AG04449 (cell line): ENCODE data around the gene GOLGA8N.

Source experiments
- CTCF ChIA-PET: fragments of 350-600 bp; formaldehyde crosslinking; extraction: SDS; loops from one replicate; lab custom pipeline; 2021; ENCODE audit warnings: antibody characterized with exemption; lab: Yijun Ruan, JAX
- POLR2A ChIA-PET: fragments of 400-600, 350-600 bp; formaldehyde crosslinking; extraction: SDS; loops from one replicate; lab custom pipeline; 2020; ENCODE audit warnings: antibody characterized with exemption, inconsistent platforms; lab: Yijun Ruan, JAX
- DNase-seq: peaks from one replicate; pipeline ENCODE4 v3.0.0-alpha.2; 2010; ENCODE audit warnings: low read depth, low spot score
- H3K4me3 ChIP-seq: 2 replicates; pipeline ENCODE4 v1.5.1; 2011; ENCODE audit warnings: low read depth, mild to moderate bottlenecking, control low read depth, low read length
- CTCF ChIP-seq: IDR thresholded peaks from one replicate; pipeline ENCODE4 v1.5.1; 2011; ENCODE audit warnings: mild to moderate bottlenecking, moderate library complexity, low read length, control low read depth, inconsistent platforms; ENCODE audit not compliant: insufficient read depth; ENCODE audit errors: missing control alignments

The GOLGA8N gene

GRCh38 chr15:32636410-32636809 is 43.2 kb downstream of the GOLGA8N start:
- DNase-seq = no peak
- ChIA-PET CTCF (interaction anchor here (2.0 kb wide), 1 partner anchor 13 kb away, joined by 7 read pairs; no protein-coding TSS in a partner anchor), POLR2A (no interaction called here)
- no peak overlapping the region for H3K4me3 ChIP-seq
- TF ChIP-seq CTCF = no peak

DNA sequence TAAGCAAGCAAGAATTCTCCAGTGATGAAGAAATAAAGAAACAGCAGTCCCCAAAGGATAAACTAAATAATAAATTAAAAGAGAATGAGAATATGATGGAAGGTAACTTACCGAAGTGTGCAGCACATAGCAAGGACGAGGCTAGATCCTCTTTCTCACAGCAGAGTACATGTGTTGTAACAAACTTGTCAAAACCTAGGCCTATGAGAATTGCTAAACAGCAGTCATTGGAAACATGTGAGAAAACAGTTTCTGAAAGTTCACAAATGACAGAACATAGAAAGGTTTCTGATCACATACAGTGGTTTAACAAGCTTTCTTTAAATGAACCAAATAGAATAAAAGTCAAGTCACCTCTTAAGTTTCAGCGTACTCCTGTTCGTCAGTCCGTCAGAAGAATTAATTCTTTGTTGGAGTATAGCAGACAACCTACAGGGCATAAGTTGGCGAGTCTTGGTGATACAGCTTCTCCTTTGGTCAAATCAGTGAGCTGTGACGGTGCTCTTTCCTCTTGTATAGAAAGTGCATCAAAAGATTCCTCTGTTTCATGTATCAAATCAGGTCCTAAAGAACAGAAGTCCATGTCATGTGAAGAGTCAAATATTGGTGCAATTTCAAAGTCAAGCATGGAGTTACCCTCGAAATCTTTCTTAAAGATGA is 43.8 kb downstream of the GOLGA8N start:
- TF ChIP-seq CTCF = no peak
- no peak overlapping the region for H3K4me3 ChIP-seq
- no peak for DNase-seq
- POLR2A ChIA-PET = no interaction called here
- CTCF ChIA-PET = interaction anchor here (1.6 kb wide), 1 partner anchor 12 kb away, joined by 7 read pairs; no protein-coding TSS in a partner anchor

DNA sequence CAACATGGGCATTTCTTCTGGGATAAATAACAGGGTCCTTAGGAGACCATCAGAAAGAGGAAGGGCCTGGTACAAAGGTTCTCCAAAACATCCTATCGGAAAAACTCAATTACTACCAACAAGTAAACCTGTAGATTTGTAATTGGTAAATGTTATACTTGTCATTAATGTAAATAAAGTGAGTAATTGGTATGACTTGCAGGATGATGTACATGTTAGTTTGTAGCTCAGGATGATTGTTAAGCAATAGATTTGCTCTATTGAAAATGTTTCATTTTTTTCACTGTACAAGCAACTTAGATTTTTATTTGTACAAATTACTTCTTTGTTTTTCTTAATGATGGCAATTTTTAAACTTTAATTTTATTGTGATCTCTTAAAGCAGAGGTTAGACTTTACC is 44.4 kb downstream of the GOLGA8N start:
- H3K4me3 ChIP-seq = no peak overlapping the region
- TF ChIP-seq CTCF = no peak
- DNase-seq = no peak
- CTCF ChIA-PET = interaction anchor here (1.6 kb wide), 1 partner anchor 11 kb away, joined by 7 read pairs; no protein-coding TSS in a partner anchor
- POLR2A ChIA-PET = no interaction called here

- DNase-seq = no peak
- ChIA-PET POLR2A (no interaction called here), CTCF (interaction anchor here (3.4 kb wide), 1 partner anchor 8 kb away, joined by 26 read pairs; no protein-coding TSS in a partner anchor)
- no peak within 1 kb of the TSS for H3K4me3 ChIP-seq
- no peak for TF ChIP-seq CTCF
Observed at GRCh38 chr15:32641517-32642059, 48.3 kb downstream of the GOLGA8N start, which contains the start of gene SCG5. Gene SCG5, plus strand, starts transcription at chr15:32641710. Its CDS starts 1,883 bp downstream, at chr15:32643593.

DNA sequence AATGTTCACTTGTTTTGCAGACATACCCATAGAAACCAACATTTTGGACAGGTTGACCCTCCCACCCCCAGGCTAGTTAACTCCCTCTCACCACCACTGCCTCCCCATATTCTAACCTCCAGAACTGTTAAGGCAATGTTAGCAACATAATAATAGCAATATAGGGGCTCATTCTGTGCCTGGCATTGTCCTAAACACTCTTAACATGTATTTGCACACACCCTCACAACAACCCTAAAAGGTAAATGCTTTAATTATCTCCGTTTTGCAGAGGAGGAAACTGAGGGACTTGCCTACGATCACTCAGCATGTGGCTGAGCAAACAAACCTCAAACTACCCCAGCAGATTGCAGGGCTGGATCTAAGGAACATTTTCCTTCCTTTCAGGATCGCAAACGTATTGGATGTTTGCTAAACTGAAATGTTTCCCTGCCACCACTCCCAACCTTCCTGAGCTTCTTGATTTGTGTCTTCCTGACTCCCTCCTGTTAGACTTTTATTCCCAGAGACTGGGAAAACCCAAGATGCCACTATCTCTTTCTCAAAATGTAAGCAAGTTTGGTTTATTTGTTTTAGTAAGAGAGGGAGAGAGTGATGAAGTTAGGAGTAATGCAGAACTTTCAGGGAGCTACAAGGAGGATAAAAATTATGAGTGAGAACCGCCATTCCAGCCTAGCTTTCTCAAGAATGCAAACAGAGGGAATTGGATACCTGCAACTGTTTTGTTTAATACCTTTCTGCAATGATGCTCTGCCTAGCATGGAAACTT is 49.6 kb downstream of the GOLGA8N start:
- H3K4me3 ChIP-seq = no peak overlapping the region
- no peak for TF ChIP-seq CTCF
- ChIA-PET POLR2A (no interaction called here), CTCF (interaction anchor here (1.0 to 10.0 kb wide), 4 partner anchors 11 to 354 kb away, joined by 3 to 150 read pairs (median 4); no protein-coding TSS in a partner anchor)
- DNase-seq = no peak

DNA sequence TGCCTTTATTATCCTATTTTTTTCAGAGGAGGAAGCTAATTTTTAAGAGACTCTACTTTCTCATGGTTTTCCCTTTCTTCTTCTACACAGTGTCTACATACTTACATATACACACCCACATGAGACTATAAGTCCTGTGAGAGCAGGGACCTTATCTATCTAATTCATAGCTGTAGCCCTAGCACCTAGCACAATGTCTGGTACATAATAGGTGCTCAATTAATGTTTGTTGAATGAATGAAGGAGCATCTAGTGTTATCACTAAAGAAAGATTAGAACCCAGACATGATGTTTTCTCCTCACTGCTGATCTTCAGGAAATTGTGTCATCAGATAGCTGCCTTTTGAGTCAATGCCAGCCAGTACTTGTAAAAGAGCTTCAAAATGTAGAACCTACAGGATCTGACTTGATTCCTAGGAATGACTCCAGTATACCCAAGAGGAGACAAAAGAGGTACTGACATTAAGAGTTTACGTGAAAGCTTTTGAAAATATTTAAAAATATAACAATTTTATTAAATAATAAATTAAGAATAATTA is 50.7 kb downstream of the GOLGA8N start:
- TF ChIP-seq CTCF = no peak
- ChIA-PET CTCF (interaction anchor here (0.7 to 10.0 kb wide), 7 partner anchors 8 to 442 kb away, joined by 3 to 150 read pairs (median 3); no protein-coding TSS in a partner anchor), POLR2A (no interaction called here)
- no peak for DNase-seq
- no peak overlapping the region for H3K4me3 ChIP-seq
